SK-N-SH treated with all-trans-retinoic acid at 6 μM for 48 hours (cell line): ENCODE results near the gene ADARB2.

Experiments
- ATAC-seq: fragments of 200-7000 bp; cut with Tn5 transposase; 3 replicates; pipeline ENCODE4 v1.9.1; 2020; ENCODE audit warnings: mild to moderate bottlenecking, moderate library complexity
- ARNTL ChIP-seq: fragments of 450-650 bp; formaldehyde crosslinking; IDR thresholded peaks from 2 replicates; pipeline ENCODE4 v1.5.0; 2020; ENCODE audit warnings: low read depth, mild to moderate bottlenecking, moderate library complexity, borderline replicate concordance
- BACH2 ChIP-seq: fragments of 250-450 bp; sonication (Bioruptor Pico); IDR thresholded peaks from 2 replicates; pipeline ENCODE4 v1.9.0; 2021; ENCODE audit warnings: mild to moderate bottlenecking, borderline replicate concordance
- CREB5 ChIP-seq: fragments of 250-450 bp; sonication (Bioruptor Pico); IDR thresholded peaks from 2 replicates; pipeline ENCODE4 v1.5.1; 2020; ENCODE audit warnings: low read depth, mild to moderate bottlenecking, moderate library complexity
- CSDC2 ChIP-seq: fragments of 250-450 bp; sonication (Bioruptor Pico); IDR thresholded peaks from 2 replicates; pipeline ENCODE4 v1.5.0; 2020; ENCODE audit warnings: mild to moderate bottlenecking, moderate library complexity
- ESRRG ChIP-seq: fragments of 250-450 bp; sonication (Bioruptor Pico); IDR thresholded peaks from 2 replicates; pipeline ENCODE4 v1.6.1; 2021; ENCODE audit warnings: mild to moderate bottlenecking
- GLIS3 ChIP-seq: fragments of 250-450 bp; sonication (Bioruptor Pico); IDR thresholded peaks from 2 replicates; pipeline ENCODE4 v1.5.0; 2020; ENCODE audit warnings: mild to moderate bottlenecking, moderate library complexity
- ISL1 ChIP-seq: fragments of 250-450 bp; sonication (Bioruptor Pico); IDR thresholded peaks from 2 replicates; pipeline ENCODE4 v2.1.2; 2022; ENCODE audit warnings: mild to moderate bottlenecking, moderate library complexity
- OSR1 ChIP-seq: fragments of 250-450 bp; sonication (Bioruptor Pico); IDR thresholded peaks from 2 replicates; pipeline ENCODE4 v1.8.0; 2022; ENCODE audit warnings: moderate library complexity, mild to moderate bottlenecking, inconsistent platforms
- PATZ1 ChIP-seq: fragments of 250-450 bp; sonication (Bioruptor Pico); IDR thresholded peaks from 2 replicates; pipeline ENCODE4 v1.8.0; 2020; ENCODE audit warnings: mild to moderate bottlenecking, moderate library complexity, borderline replicate concordance
- PPARA ChIP-seq: fragments of 250-450 bp; sonication (Bioruptor Pico); IDR thresholded peaks from 2 replicates; pipeline ENCODE4 v1.5.0; 2020; ENCODE audit warnings: mild to moderate bottlenecking, borderline replicate concordance
- RARB ChIP-seq: fragments of 250-450 bp; sonication (Bioruptor Pico); IDR thresholded peaks from 2 replicates; pipeline ENCODE4 v1.8.0; 2021; ENCODE audit warnings: mild to moderate bottlenecking, moderate library complexity
- SNAI2 ChIP-seq: fragments of 250-450 bp; sonication (Bioruptor Pico); IDR thresholded peaks from 2 replicates; pipeline ENCODE4 v1.5.0; 2020; ENCODE audit warnings: mild to moderate bottlenecking, moderate library complexity
- TCF4 ChIP-seq: fragments of 250-450 bp; sonication (Bioruptor Pico); IDR thresholded peaks from 2 replicates; pipeline ENCODE4 v1.8.0; 2021; ENCODE audit warnings: mild to moderate bottlenecking, moderate library complexity, borderline replicate concordance
- TOX ChIP-seq: fragments of 250-450 bp; sonication (Bioruptor Pico); IDR thresholded peaks from 2 replicates; pipeline ENCODE4 v1.8.0; 2021; ENCODE audit warnings: mild to moderate bottlenecking, moderate library complexity, borderline replicate concordance
- ZC3H10 ChIP-seq: fragments of 250-450 bp; sonication (Bioruptor Pico); IDR thresholded peaks from 2 replicates; pipeline ENCODE4 v1.5.1; 2021; ENCODE audit warnings: mild to moderate bottlenecking, moderate library complexity
- ZFP3 ChIP-seq: fragments of 250-450 bp; sonication (Bioruptor Pico); IDR thresholded peaks from 2 replicates; pipeline ENCODE4 v1.5.0; 2020; ENCODE audit warnings: mild to moderate bottlenecking, moderate library complexity
- ZFP30 ChIP-seq: fragments of 450-650 bp; formaldehyde crosslinking; IDR thresholded peaks from 2 replicates; pipeline ENCODE4 v1.5.0; 2022; ENCODE audit warnings: mild to moderate bottlenecking, moderate library complexity
- ZNF565 ChIP-seq: fragments of 450-650 bp; formaldehyde crosslinking; conservative IDR thresholded peaks from 2 replicates; pipeline ENCODE4 v1.5.0; 2020; ENCODE audit warnings: low read depth, mild to moderate bottlenecking, moderate library complexity
- ZNF8 ChIP-seq: fragments of 450-650 bp; formaldehyde crosslinking; IDR thresholded peaks from 2 replicates; pipeline ENCODE4 v1.5.0; 2020; ENCODE audit warnings: mild to moderate bottlenecking, moderate library complexity
- TF ChIP-seq, protein P1 (sequence below): fragments of 250-450 bp; sonication (Bioruptor Pico); IDR thresholded peaks from 2 replicates; pipeline ENCODE4 v1.5.1; 2021; ENCODE audit warnings: mild to moderate bottlenecking, moderate library complexity
- TF ChIP-seq, protein P2 (sequence below): fragments of 250-450 bp; sonication (Bioruptor Pico); IDR thresholded peaks from 2 replicates; pipeline ENCODE4 v1.5.0; 2020; ENCODE audit warnings: mild to moderate bottlenecking, moderate library complexity

Gene ADARB2

DNA sequence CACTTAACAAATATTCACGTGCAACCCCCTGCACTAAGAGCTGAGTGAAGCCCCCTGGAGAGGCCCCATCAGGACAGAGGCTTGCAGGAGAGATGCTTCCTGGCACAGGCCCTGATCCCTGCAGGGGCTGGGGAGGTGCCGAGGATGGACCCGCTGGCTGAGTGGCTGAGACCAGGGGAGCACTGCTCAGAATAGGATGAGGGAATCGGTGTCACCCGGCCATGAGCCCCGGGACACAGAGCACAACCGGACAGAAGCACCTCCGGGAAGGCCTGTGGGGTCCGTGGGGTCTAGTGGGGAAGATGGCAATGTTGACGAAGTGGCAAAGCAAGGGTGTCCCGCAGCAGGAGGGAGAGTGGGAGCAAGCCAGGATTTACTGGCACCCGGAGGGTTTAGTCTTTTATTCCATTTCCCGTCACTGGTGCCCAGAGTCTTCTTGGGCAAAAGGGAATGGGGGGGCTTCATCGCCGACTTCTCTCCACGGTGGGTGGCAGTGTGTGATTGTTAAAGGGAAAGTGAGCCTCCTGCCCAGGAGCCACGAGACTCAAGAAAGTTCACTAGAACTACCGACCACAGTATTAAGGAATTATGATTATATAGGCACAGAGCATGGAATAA is 140.7 kb downstream of the ADARB2 start:
- TF ChIP-seq TCF4 (no peak), RARB (CRISPR knock-in tag) (no peak), CSDC2 (CRISPR knock-in tag) (no peak), ARNTL (CRISPR knock-in tag) (no peak), BACH2 (no peak), PATZ1 (CRISPR knock-in tag) (no peak), CREB5 (CRISPR knock-in tag) (no peak)
- no peak for ATAC-seq

DNA sequence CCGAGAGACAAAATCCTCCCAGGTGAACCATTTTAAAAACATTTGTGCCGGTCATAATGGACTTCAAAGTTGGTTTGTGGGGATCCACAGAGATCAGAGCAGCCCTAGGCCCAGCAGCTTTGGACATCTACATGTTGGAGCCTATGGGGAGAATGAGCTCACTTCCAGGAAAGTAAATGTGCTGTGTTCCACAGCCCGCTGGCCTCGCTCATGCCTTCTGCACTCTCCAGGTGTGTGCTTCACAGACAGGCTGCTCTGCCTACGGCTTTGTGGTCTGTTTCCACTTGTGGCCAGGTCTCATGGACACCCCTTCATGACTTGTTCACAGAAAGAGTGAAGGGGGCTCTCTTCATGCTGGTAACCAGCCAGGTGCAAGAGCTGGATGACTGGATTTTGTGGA is 141.6 kb downstream of the ADARB2 start:
- no peak for ATAC-seq

More for the DNA sequence above, 141.6 kb downstream of the ADARB2 start:
- TF ChIP-seq CREB5 (CRISPR knock-in tag) (no peak), SNAI2 (no peak), ISL1 (CRISPR knock-in tag) (no peak), TCF4 (no peak), ARNTL (CRISPR knock-in tag) (no peak), OSR1 (CRISPR knock-in tag) (no peak), ZFP3 (CRISPR knock-in tag) (no peak), TOX (CRISPR knock-in tag) (no peak), ZFP30 (CRISPR knock-in tag) (no peak), ZC3H10 (CRISPR knock-in tag) (no peak), GLIS3 (CRISPR knock-in tag) (no peak), ZNF565 (no peak), PATZ1 (CRISPR knock-in tag) (no peak), RARB (CRISPR knock-in tag) (no peak), ESRRG (CRISPR knock-in tag) (no peak), ZNF8 (CRISPR knock-in tag) (no peak), PPARA (no peak), CSDC2 (CRISPR knock-in tag) (no peak)
- TF ChIP-seq, protein P1, sequence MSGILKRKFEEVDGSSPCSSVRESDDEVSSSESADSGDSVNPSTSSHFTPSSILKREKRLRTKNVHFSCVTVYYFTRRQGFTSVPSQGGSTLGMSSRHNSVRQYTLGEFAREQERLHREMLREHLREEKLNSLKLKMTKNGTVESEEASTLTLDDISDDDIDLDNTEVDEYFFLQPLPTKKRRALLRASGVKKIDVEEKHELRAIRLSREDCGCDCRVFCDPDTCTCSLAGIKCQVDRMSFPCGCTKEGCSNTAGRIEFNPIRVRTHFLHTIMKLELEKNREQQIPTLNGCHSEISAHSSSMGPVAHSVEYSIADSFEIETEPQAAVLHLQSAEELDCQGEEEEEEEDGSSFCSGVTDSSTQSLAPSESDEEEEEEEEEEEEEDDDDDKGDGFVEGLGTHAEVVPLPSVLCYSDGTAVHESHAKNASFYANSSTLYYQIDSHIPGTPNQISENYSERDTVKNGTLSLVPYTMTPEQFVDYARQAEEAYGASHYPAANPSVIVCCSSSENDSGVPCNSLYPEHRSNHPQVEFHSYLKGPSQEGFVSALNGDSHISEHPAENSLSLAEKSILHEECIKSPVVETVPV = no peak
- TF ChIP-seq, protein P2, sequence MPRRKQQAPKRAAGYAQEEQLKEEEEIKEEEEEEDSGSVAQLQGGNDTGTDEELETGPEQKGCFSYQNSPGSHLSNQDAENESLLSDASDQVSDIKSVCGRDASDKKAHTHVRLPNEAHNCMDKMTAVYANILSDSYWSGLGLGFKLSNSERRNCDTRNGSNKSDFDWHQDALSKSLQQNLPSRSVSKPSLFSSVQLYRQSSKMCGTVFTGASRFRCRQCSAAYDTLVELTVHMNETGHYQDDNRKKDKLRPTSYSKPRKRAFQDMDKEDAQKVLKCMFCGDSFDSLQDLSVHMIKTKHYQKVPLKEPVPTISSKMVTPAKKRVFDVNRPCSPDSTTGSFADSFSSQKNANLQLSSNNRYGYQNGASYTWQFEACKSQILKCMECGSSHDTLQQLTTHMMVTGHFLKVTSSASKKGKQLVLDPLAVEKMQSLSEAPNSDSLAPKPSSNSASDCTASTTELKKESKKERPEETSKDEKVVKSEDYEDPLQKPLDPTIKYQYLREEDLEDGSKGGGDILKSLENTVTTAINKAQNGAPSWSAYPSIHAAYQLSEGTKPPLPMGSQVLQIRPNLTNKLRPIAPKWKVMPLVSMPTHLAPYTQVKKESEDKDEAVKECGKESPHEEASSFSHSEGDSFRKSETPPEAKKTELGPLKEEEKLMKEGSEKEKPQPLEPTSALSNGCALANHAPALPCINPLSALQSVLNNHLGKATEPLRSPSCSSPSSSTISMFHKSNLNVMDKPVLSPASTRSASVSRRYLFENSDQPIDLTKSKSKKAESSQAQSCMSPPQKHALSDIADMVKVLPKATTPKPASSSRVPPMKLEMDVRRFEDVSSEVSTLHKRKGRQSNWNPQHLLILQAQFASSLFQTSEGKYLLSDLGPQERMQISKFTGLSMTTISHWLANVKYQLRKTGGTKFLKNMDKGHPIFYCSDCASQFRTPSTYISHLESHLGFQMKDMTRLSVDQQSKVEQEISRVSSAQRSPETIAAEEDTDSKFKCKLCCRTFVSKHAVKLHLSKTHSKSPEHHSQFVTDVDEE (CRISPR knock-in tag) = no peak
